CD4-positive, CD25-positive, alpha-beta regulatory T cell (primary cell): ENCODE measurements around the gene ASIC4. TPM values are rescaled to one million over a fixed set of nuclear protein-coding genes. Genes with fewer than 3 reads are reported as not detected.

ENCODE experiments used
- ATAC-seq, 2 donors: fragments of 150-1000 bp; cut with Tn5 transposase; one replicate each; pipeline ENCODE4 v1.10.0; 2021; ENCODE audit warnings: low read depth in 2 of 2, moderate number of reproducible peaks in 2 of 2, moderate library complexity in 1 of 2
- DNase-seq, 3 donors: peaks; one replicate each; pipeline versions ENCODE4 v3.0.0 to v3.0.0-alpha.2; 2012 to 2022; ENCODE audit warnings: mixed read lengths in 1 of 3
- H3K27ac ChIP-seq: one replicate; pipeline ENCODE4 v1.7.0; 2013; ENCODE audit warnings: mild to moderate bottlenecking, low read length; ENCODE audit not compliant: insufficient read depth, poor library complexity, severe bottlenecking
- H3K27me3 ChIP-seq: one replicate; pipeline ENCODE4 v1.7.0; 2013; ENCODE audit warnings: low read length; ENCODE audit not compliant: control insufficient read depth, insufficient read depth
- H3K36me3 ChIP-seq: one replicate; pipeline ENCODE4 v1.7.0; 2013; ENCODE audit warnings: mild to moderate bottlenecking, low read length, moderate library complexity; ENCODE audit not compliant: control insufficient read depth, insufficient read depth
- H3K4me1 ChIP-seq: 2 replicates; pipeline ENCODE4 v1.7.0; 2013; ENCODE audit warnings: mild to moderate bottlenecking, low read length; ENCODE audit not compliant: insufficient read depth, control insufficient read depth, poor library complexity, severe bottlenecking
- H3K4me3 ChIP-seq: one replicate; pipeline ENCODE4 v1.7.0; 2013; ENCODE audit warnings: low read depth, mild to moderate bottlenecking, low read length, moderate library complexity
- H3K9me3 ChIP-seq, 2 experiments: 1 replicate in 1 of 2; 2 replicates in 1 of 2; pipeline ENCODE4 v1.7.0; 2013; ENCODE audit warnings: low read length in 2 of 2, mild to moderate bottlenecking in 1 of 2, moderate library complexity in 1 of 2; ENCODE audit not compliant: control insufficient read depth in 2 of 2
- H3K27ac Mint-ChIP-seq, 3 donors: one replicate each; pipeline ENCODE4 v1.8.0; 2020 to 2022; ENCODE audit warnings: mild to moderate bottlenecking in 3 of 3, mixed read lengths in 3 of 3, moderate library complexity in 2 of 3
- H3K27me3 Mint-ChIP-seq: one replicate; pipeline ENCODE4 v1.8.0; 2022; ENCODE audit warnings: mild to moderate bottlenecking, mixed read lengths
- H3K36me3 Mint-ChIP-seq: one replicate; pipeline ENCODE4 v1.8.0; 2020; ENCODE audit warnings: mixed read lengths
- H3K4me1 Mint-ChIP-seq, 4 donors: one replicate each; pipeline ENCODE4 v1.8.0; 2020 to 2022; ENCODE audit warnings: mixed read lengths in 4 of 4, mild to moderate bottlenecking in 1 of 4
- H3K4me3 Mint-ChIP-seq, 4 donors: one replicate each; pipeline ENCODE4 v1.8.0; 2020 to 2022; ENCODE audit warnings: mild to moderate bottlenecking in 4 of 4, mixed read lengths in 4 of 4, moderate library complexity in 3 of 4
- H3K9me3 Mint-ChIP-seq, 7 donors: one replicate each; pipeline ENCODE4 v1.8.0; 2020 to 2022; ENCODE audit warnings: mixed read lengths in 7 of 7, mild to moderate bottlenecking in 3 of 7, moderate library complexity in 2 of 7
- polyA plus RNA-seq, 4 donors: library from polyadenylated mRNA; unstranded; fragments of 300-500 nt; fragmentation: Illumina TruSeq; gene quantifications; one replicate each; pipeline ENCODE4 v1.2.3, GENCODE V29; 2021
- total RNA-seq: library from RNA; stranded (reverse); gene quantifications from one replicate; pipeline ENCODE4 v1.2.3, GENCODE V29; 2022

The ASIC4 gene
- total and polyA plus RNA-seq, 5 donors from 2014 or later: 0.12 TPM; not detected in 4

GRCh38 chr2:219569635-219570034 is 55.4 kb downstream of the ASIC4 start:
- Histone ChIP-seq H3K27ac (no peak overlapping the region), H3K9me3 (no peaks in the 10 kb centered on the region), H3K36me3 (no peaks in the 10 kb centered on the region), H3K4me1 (peaks cover 6% of the 10 kb centered on the region), H3K27me3 (peaks cover 6% of the 10 kb centered on the region), H3K4me3 (no peak overlapping the region)
- Mint-ChIP-seq H3K27ac (no peak overlapping the region), H3K36me3 (no peaks in the 10 kb centered on the region), H3K27me3 (peaks cover 34% of the 10 kb centered on the region), H3K4me1 (peaks cover 0 to 3% (median 0%) of the 10 kb centered on the region in 4 donors), H3K9me3 (peaks cover 0 to 3% (median 0%) of the 10 kb centered on the region in 7 donors), H3K4me3 (peak overlapping the region in 2 of 4 donors; percentile 11 to 37)
- no peak for DNase-seq
- ATAC-seq: no peak

DNA sequence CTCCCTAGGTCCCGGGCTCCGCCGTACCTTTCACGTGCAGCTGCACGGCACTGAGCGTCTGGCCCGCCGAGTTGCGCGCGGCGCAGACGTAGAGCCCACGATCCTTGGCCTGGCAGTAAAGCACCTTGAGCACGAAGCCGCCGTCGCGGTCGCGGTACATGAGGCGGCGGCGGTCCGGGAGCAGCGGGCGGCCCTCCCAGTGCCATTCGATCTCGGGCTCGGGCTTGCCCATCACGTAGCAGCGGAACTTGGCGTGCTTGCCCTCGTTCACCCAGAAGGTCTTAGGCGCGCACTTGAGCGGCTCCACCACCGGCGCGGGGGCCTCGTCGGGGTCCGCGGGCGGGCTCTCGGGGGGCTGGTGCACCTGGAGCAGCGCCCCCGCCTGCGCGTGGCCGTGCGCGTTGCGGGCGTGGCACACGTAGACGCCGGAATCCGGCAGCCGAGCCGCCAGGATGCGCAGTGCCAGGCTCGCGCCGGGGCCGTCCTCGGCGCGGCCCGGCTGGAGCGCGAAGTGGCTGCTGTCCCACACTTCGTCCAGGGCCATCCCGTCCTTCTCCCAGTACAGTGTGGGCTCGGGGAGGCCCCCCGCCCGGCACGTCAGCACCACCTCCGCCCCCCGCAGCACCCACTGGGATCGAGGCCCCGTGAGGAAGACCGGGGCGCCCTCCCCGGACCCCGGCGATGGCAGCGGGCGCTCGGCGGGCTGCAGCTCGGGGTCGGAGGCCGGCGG is 56.1 kb downstream of the ASIC4 start:
- Histone ChIP-seq H3K27ac (no peak overlapping the region), H3K9me3 (no peaks in the 10 kb centered on the region), H3K4me1 (peaks cover 6% of the 10 kb centered on the region), H3K27me3 (peaks cover 6% of the 10 kb centered on the region), H3K4me3 (no peak overlapping the region), H3K36me3 (no peaks in the 10 kb centered on the region)
- H3K4me3 Mint-ChIP-seq: peak overlapping the region in 1 of 4 donors; percentile 11
- H3K4me1 Mint-ChIP-seq: peaks cover 0 to 3% (median under 1%) of the 10 kb centered on the region in 4 donors
- DNase-seq (no peak), ATAC-seq (no peak)
- H3K36me3 Mint-ChIP-seq: no peaks in the 10 kb centered on the region
- H3K9me3 Mint-ChIP-seq: peaks cover 0 to 3% (median 0%) of the 10 kb centered on the region in 7 donors
- peaks cover 40% of the 10 kb centered on the region for H3K27me3 Mint-ChIP-seq
- no peak overlapping the region for H3K27ac Mint-ChIP-seq

GRCh38 chr2:219570924-219571310 is 56.6 kb downstream of the ASIC4 start:
- H3K27ac ChIP-seq: no peak overlapping the region
- H3K36me3 ChIP-seq: no peaks in the 10 kb centered on the region
- ATAC-seq (no peak), DNase-seq (no peak)
- no peak overlapping the region for H3K4me3 ChIP-seq
- no peak overlapping the region for H3K4me3 Mint-ChIP-seq
- no peak overlapping the region for H3K27ac Mint-ChIP-seq
- no peaks in the 10 kb centered on the region for H3K9me3 ChIP-seq
- peaks cover 46% of the 10 kb centered on the region for H3K27me3 Mint-ChIP-seq
- H3K36me3 Mint-ChIP-seq: no peaks in the 10 kb centered on the region
- H3K4me1 ChIP-seq: peaks cover 6% of the 10 kb centered on the region
- peaks cover 0 to 3% (median 0%) of the 10 kb centered on the region in 7 donors for H3K9me3 Mint-ChIP-seq
- peaks cover 0 to 3% (median 1%) of the 10 kb centered on the region in 4 donors for H3K4me1 Mint-ChIP-seq
- peaks cover 6% of the 10 kb centered on the region for H3K27me3 ChIP-seq

DNA sequence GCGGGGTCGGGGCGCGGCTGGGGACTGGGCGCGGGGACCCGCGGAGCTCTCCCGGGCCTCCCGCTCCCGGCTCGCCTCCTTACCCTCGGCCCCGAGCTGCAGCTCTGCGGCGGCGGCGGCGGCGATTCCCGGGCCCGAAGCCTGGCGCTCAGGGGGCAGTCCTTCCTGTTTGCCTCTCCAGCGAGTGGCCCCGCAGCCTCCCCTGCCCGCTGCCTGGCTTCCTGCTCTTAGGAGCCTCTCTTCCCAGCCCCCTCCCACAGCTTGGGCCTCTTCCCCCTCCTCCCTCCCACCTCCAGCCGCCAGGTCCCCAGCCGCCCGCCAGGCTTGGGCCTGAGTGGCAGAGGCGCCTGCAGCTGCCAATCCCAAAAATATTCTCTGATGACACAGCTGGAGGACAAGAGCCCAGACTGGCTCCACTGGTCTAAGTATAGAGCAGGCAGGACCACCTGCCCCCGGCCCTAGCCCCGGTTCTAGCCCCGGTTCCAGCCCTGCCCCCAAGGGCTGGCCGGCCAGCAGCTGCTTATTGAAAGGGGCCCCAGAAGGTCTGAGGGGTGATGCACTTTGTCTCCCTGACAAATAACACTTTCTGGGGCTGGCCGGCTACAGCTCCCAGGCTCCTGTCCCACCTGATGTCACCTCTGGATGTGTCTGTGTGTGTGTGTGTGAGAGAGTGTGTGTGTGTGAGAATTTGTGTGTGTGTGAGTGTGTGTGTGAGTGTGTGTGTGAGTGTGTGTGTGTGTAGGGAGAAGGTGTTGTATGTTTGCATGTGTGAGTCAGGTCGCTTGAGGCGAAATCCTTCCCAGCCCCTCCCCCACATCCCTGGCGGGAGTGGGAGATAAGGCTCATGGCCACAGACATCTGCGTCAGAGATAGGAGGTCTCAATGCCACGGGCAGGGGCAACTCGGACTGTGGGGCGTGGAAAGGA is 57.3 kb downstream of the ASIC4 start, which contains the start of gene OBSL1:
OBSL1 (minus strand) TSS at position 229 of the 926 bp plus-strand sequence. CDS start 307 bp downstream, outside the sequence.
- no peaks in the 10 kb centered on the region for H3K36me3 Mint-ChIP-seq
- Histone ChIP-seq H3K27me3 (peaks cover 6% of the 10 kb centered on the region), H3K36me3 (no peaks in the 10 kb centered on the region), H3K9me3 (no peaks in the 10 kb centered on the region), H3K4me1 (peaks cover 6% of the 10 kb centered on the region), H3K27ac (no peak within 1 kb of the TSS), H3K4me3 (no peak within 1 kb of the TSS)
- H3K4me1 Mint-ChIP-seq: peaks cover 0 to 3% (median 1%) of the 10 kb centered on the region in 4 donors
- peak within 1 kb of the TSS in 2 of 4 donors; percentile 34 to 46 for H3K4me3 Mint-ChIP-seq
- peaks cover 47% of the 10 kb centered on the region for H3K27me3 Mint-ChIP-seq
- H3K9me3 Mint-ChIP-seq: peaks cover 0 to 3% (median 0%) of the 10 kb centered on the region in 7 donors
- no peak within 1 kb of the TSS for H3K27ac Mint-ChIP-seq
- ATAC-seq (no peak), DNase-seq (no peak)

- H3K4me1 Mint-ChIP-seq: peaks cover 0 to 3% (median 1%) of the 10 kb centered on the region in 4 donors
- H3K36me3 Mint-ChIP-seq: no peaks in the 10 kb centered on the region
- no peak for ATAC-seq
- H3K9me3 Mint-ChIP-seq: peaks cover 0 to 3% (median 0%) of the 10 kb centered on the region in 7 donors
- Histone ChIP-seq H3K27ac (no peak within 1 kb of the TSS), H3K4me3 (no peak within 1 kb of the TSS), H3K4me1 (peaks cover 6% of the 10 kb centered on the region), H3K27me3 (peaks cover 9% of the 10 kb centered on the region), H3K36me3 (no peaks in the 10 kb centered on the region), H3K9me3 (no peaks in the 10 kb centered on the region)
- H3K27ac Mint-ChIP-seq: no peak within 1 kb of the TSS
- peaks cover 47% of the 10 kb centered on the region for H3K27me3 Mint-ChIP-seq
- peak within 1 kb of the TSS in 2 of 4 donors; percentile 34 to 46 for H3K4me3 Mint-ChIP-seq
- no peak for DNase-seq
These were observed 58.1 kb downstream of the ASIC4 start, which contains the start of gene INHA for GRCh38 chr2:219572237-219573001. TSS of gene INHA (plus strand) at chr2:219572310. CDS start at chr2:219572375, 65 bp downstream.

DNA sequence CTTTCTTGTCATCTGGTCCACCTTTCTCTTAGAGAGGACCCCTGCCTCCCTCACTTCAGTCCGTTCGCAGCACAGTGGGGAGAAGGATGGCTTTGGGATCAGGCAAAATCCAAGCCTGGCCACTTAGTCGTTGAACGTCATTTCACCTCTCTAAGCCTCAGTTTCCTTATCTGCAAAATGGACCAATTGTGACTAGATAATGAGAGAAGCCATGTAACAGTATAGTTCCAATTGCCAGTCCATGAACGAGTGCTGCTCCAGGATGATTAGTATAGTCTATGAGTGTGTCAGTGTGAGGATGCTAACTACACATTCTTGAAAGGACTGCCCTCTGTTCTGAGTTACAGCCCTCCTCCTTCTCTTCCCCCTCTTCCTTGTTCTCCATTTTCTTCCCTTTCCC is 58.9 kb downstream of the ASIC4 start:
- Mint-ChIP-seq H3K4me1 (peaks cover 0 to 3% (median 1%) of the 10 kb centered on the region in 4 donors), H3K27me3 (peaks cover 47% of the 10 kb centered on the region), H3K27ac (peak overlapping the region in 1 of 3 donors; percentile 14), H3K4me3 (no peak overlapping the region), H3K36me3 (no peaks in the 10 kb centered on the region), H3K9me3 (peaks cover 0 to 3% (median 0%) of the 10 kb centered on the region in 7 donors)
- H3K4me3 ChIP-seq: no peak overlapping the region
- ATAC-seq: no peak
- H3K36me3 ChIP-seq: no peaks in the 10 kb centered on the region
- no peak for DNase-seq
- H3K27ac ChIP-seq: no peak overlapping the region
- H3K4me1 ChIP-seq: peaks cover 6% of the 10 kb centered on the region
- H3K9me3 ChIP-seq: no peaks in the 10 kb centered on the region
- H3K27me3 ChIP-seq: peaks cover 9% of the 10 kb centered on the region
